HepG2 (cell line): ENCODE results near the gene ATP11A. TPM values are rescaled to one million over a fixed set of nuclear protein-coding genes. Genes with fewer than 3 reads are reported as not detected.

Experiments
- AKAP8 ChIP-seq: sonication (generic); formaldehyde crosslinking; IDR thresholded peaks from 2 replicates; pipeline ENCODE4 v1.5.1; 2020; ENCODE audit warnings: mild to moderate bottlenecking, missing genetic modification reagents
- DNMT1 ChIP-seq: sonication (generic); formaldehyde crosslinking; IDR thresholded peaks from 2 replicates; pipeline ENCODE4 v1.5.1; 2020; ENCODE audit warnings: mild to moderate bottlenecking, missing genetic modification reagents
- ELF1 ChIP-seq: sonication (generic); formaldehyde crosslinking; IDR thresholded peaks from 2 replicates; pipeline ENCODE4 v1.4.0; 2020; ENCODE audit warnings: missing genetic modification reagents
- ELK4 ChIP-seq: sonication (generic); formaldehyde crosslinking; IDR thresholded peaks from 2 replicates; pipeline ENCODE4 v1.9.0; 2021; ENCODE audit warnings: missing genetic modification reagents, borderline replicate concordance
- FOXP4 ChIP-seq: sonication (generic); formaldehyde crosslinking; IDR thresholded peaks from 2 replicates; pipeline ENCODE4 v1.4.0; 2020; ENCODE audit warnings: missing genetic modification reagents
- JUND ChIP-seq: sonication (generic); formaldehyde crosslinking; IDR thresholded peaks from 2 replicates; pipeline ENCODE4 v1.8.0; 2022; ENCODE audit warnings: mild to moderate bottlenecking, missing genetic modification reagents
- NFRKB ChIP-seq: fragments of 450-650 bp; IDR thresholded peaks from 2 replicates; pipeline ENCODE4 v1.6.1; 2017
- NR2F6 ChIP-seq, 2 experiments: IDR thresholded peaks; 2 replicates each; pipeline ENCODE4 v1.6.1; 2016; ENCODE audit warnings: antibody characterized with exemption in 1 of 2, mild to moderate bottlenecking in 1 of 2
- PHF21A ChIP-seq: sonication (generic); formaldehyde crosslinking; IDR thresholded peaks from 2 replicates; pipeline ENCODE4 v1.5.0; 2020; ENCODE audit warnings: mild to moderate bottlenecking, missing genetic modification reagents
- TAF1 ChIP-seq: sonication (generic); formaldehyde crosslinking; IDR thresholded peaks from 2 replicates; pipeline ENCODE4 v1.4.0; 2020; ENCODE audit warnings: missing genetic modification reagents
- ZBTB7B ChIP-seq: sonication (generic); formaldehyde crosslinking; IDR thresholded peaks from 2 replicates; pipeline ENCODE4 v1.4.0; 2020; ENCODE audit warnings: missing genetic modification reagents
- ZFP82 ChIP-seq: sonication (generic); formaldehyde crosslinking; IDR thresholded peaks from 2 replicates; pipeline ENCODE4 v1.5.1; 2020; ENCODE audit warnings: mild to moderate bottlenecking, missing genetic modification reagents, borderline replicate concordance
- ZNF234 ChIP-seq: sonication (generic); formaldehyde crosslinking; conservative IDR thresholded peaks from 2 replicates; pipeline ENCODE4 v1.5.1; 2020; ENCODE audit warnings: mild to moderate bottlenecking, missing genetic modification reagents
- ZNF740 ChIP-seq: sonication (generic); formaldehyde crosslinking; IDR thresholded peaks from 2 replicates; pipeline ENCODE4 v1.4.0; 2020; ENCODE audit warnings: missing genetic modification reagents
- ZNF790 ChIP-seq: sonication (generic); formaldehyde crosslinking; IDR thresholded peaks from 2 replicates; pipeline ENCODE4 v1.8.0; 2022; ENCODE audit warnings: missing genetic modification reagents, mild to moderate bottlenecking, borderline replicate concordance
- polyA plus RNA-seq, 8 experiments: library from polyadenylated mRNA; depleted of rRNA in 3 of 8; stranded (reverse) in 7 of 8; unstranded in 1 of 8; fragments of >200 nt; fragmentation: Illumina TruSeq in 4 of 8; extraction: Trizol in 4 of 8; gene quantifications; 2 replicates each; pipeline versions ENCODE4 v1.2.1 to v1.2.3, GENCODE V29; 2011 to 2016; ENCODE audit warnings: low read depth in 4 of 8, missing spikeins in 1 of 8, mixed read lengths in 1 of 8; ENCODE audit not compliant: insufficient read depth in 1 of 8
- total RNA-seq, 5 experiments: library from RNA; depleted of rRNA; stranded (reverse); fragments of >200 nt; fragmentation: Illumina TruSeq; extraction: Trizol; gene quantifications; 2 replicates each; pipeline ENCODE4 v1.2.3, GENCODE V29; 2016; ENCODE audit warnings: low read depth in 1 of 5
- TF ChIP-seq, protein P1 (sequence below): sonication (generic); formaldehyde crosslinking; IDR thresholded peaks from 2 replicates; pipeline ENCODE4 v1.8.0; 2022; ENCODE audit warnings: low read depth, missing genetic modification reagents
- TF ChIP-seq, protein P2 (sequence below): sonication (generic); formaldehyde crosslinking; IDR thresholded peaks from 2 replicates; pipeline ENCODE4 v1.4.0; 2020; ENCODE audit warnings: missing genetic modification reagents
- TF ChIP-seq, protein P3 (sequence below): sonication (generic); formaldehyde crosslinking; IDR thresholded peaks from 2 replicates; pipeline ENCODE4 v1.5.0; 2020; ENCODE audit warnings: mild to moderate bottlenecking, low read depth, missing genetic modification reagents, borderline replicate concordance

The ATP11A gene
- total and polyA plus RNA-seq, 2 of the 13 experiments (the other 11 are each of a cell fraction or from before 2014, with no cell fraction given), result 18.4 to 20.1 TPM

- peak; percentile 75 for TF ChIP-seq ZBTB7B (CRISPR knock-in tag)
- TF ChIP-seq, protein P1, sequence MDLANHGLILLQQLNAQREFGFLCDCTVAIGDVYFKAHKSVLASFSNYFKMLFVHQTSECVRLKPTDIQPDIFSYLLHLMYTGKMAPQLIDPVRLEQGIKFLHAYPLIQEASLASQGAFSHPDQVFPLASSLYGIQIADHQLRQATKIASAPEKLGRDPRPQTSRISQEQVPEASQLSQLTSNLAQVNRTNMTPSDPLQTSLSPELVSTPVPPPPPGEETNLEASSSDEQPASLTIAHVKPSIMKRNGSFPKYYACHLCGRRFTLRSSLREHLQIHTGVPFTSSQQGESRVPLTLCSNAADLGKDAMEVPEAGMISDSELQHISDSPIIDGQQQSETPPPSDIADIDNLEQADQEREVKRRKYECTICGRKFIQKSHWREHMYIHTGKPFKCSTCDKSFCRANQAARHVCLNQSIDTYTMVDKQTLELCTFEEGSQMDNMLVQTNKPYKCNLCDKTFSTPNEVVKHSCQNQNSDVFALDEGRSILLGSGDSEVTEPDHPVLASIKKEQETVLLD (CRISPR knock-in tag), result no peak
- TF ChIP-seq JUND (CRISPR knock-in tag), result no peak
- no peak for TF ChIP-seq ZNF740
- 0 out of 2 replicates have a peak, but pooled peaks have one; percentile 31 for TF ChIP-seq NFRKB
- no peak for TF ChIP-seq ELF1
- TF ChIP-seq ZNF234 (CRISPR knock-in tag), result no peak
- TF ChIP-seq PHF21A (CRISPR knock-in tag), result peak; percentile 88
- no peak for TF ChIP-seq ZNF790 (CRISPR knock-in tag)
- TF ChIP-seq ELK4 (CRISPR knock-in tag), result no peak
- TF ChIP-seq ZFP82 (CRISPR knock-in tag), result no peak
- peak; percentile 78 for TF ChIP-seq AKAP8 (CRISPR knock-in tag)
- TF ChIP-seq, protein P2, sequence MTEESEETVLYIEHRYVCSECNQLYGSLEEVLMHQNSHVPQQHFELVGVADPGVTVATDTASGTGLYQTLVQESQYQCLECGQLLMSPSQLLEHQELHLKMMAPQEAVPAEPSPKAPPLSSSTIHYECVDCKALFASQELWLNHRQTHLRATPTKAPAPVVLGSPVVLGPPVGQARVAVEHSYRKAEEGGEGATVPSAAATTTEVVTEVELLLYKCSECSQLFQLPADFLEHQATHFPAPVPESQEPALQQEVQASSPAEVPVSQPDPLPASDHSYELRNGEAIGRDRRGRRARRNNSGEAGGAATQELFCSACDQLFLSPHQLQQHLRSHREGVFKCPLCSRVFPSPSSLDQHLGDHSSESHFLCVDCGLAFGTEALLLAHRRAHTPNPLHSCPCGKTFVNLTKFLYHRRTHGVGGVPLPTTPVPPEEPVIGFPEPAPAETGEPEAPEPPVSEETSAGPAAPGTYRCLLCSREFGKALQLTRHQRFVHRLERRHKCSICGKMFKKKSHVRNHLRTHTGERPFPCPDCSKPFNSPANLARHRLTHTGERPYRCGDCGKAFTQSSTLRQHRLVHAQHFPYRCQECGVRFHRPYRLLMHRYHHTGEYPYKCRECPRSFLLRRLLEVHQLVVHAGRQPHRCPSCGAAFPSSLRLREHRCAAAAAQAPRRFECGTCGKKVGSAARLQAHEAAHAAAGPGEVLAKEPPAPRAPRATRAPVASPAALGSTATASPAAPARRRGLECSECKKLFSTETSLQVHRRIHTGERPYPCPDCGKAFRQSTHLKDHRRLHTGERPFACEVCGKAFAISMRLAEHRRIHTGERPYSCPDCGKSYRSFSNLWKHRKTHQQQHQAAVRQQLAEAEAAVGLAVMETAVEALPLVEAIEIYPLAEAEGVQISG (CRISPR knock-in tag), result peak; percentile 32; the same call in 1 of the 2 replicates
- TF ChIP-seq, protein P3, sequence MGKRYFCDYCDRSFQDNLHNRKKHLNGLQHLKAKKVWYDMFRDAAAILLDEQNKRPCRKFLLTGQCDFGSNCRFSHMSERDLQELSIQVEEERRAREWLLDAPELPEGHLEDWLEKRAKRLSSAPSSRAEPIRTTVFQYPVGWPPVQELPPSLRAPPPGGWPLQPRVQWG (CRISPR knock-in tag), result no peak
- peak; percentile 97 for TF ChIP-seq FOXP4 (CRISPR knock-in tag)
- TF ChIP-seq DNMT1 (CRISPR knock-in tag), result no peak
- TF ChIP-seq TAF1 (CRISPR knock-in tag), result no peak
- peak; percentile 87 for TF ChIP-seq NR2F6 (IDR thresholded peaks at IDR 0.05)
- TF ChIP-seq NR2F6 (CRISPR knock-in tag; IDR thresholded peaks at IDR 0.05), result peak; percentile 86
Observed at GRCh38 chr13:112756967-112757758, 67.3 kb downstream of the ATP11A start (continued).
